Adrenal gland (tissue), 12 donors: ENCODE results near the gene PATJ. TPM values are rescaled to one million over a fixed set of nuclear protein-coding genes. Genes with fewer than 3 reads are reported as not detected.

Experiments used
- DNase-seq, 7 donors: peaks; one replicate each; pipeline ENCODE4 v3.0.0-alpha.2; 2019 to 2020
- H3K27ac ChIP-seq, 5 donors: fragments of 200-600 bp; sonication (generic) in 4 of 5; 1 replicate in 3 of 5; 2 replicates in 2 of 5; pipeline versions ENCODE4 v1.5.1 to v1.8.0; 2016 to 2020; ENCODE audit warnings: mild to moderate bottlenecking in 1 of 5
- H3K27me3 ChIP-seq: fragments of 200-600 bp; 2 replicates; pipeline ENCODE4 v1.8.0; 2021
- H3K36me3 ChIP-seq, 2 donors: fragments of 200-600 bp; replicated peaks in 1 of 2; 1 replicate in 1 of 2; 2 replicates in 1 of 2; pipeline versions ENCODE4 v1.5.1 to v1.8.0; 2018 to 2022
- H3K4me1 ChIP-seq, 2 donors: fragments of 200-600 bp; replicated peaks in 1 of 2; 1 replicate in 1 of 2; 2 replicates in 1 of 2; pipeline versions ENCODE4 v1.5.1 to v1.8.0; 2018 to 2021
- H3K4me3 ChIP-seq, 4 donors: fragments of 200-600 bp; sonication (generic) in 3 of 4; one replicate each; pipeline ENCODE4 v1.5.1; 2016 to 2018
- H3K9me3 ChIP-seq, 3 donors: fragments of 200-600 bp; sonication (generic) in 1 of 3; replicated peaks in 1 of 3; 1 replicate in 2 of 3; 2 replicates in 1 of 3; pipeline versions ENCODE4 v1.5.1 to v1.8.0; 2016 to 2021
- CTCF ChIP-seq, 6 experiments: fragments of 450-650 bp in 4 of 6; fragments of 200-600 bp in 2 of 6; sonication (generic) in 1 of 6; IDR thresholded peaks; 1 replicate in 5 of 6; 2 replicates in 1 of 6; pipeline versions ENCODE4 v1.5.1 to v1.8.0; 2016 to 2021; ENCODE audit warnings: antibody characterized with exemption in 6 of 6, mild to moderate bottlenecking in 2 of 6, moderate library complexity in 1 of 6
- POLR2A ChIP-seq, 2 donors: fragments of 450-650 bp; IDR thresholded peaks; one replicate each; pipeline ENCODE4 v1.6.1; 2017; ENCODE audit warnings: antibody characterized with exemption in 2 of 2, mild to moderate bottlenecking in 2 of 2, moderate library complexity in 1 of 2
- whole genome bisulfite sequencing, 4 donors: extraction: QIAGEN DNeasy Blood & Tissue Kit in 2 of 4; methylation state at CpG; one replicate each; pipeline versions ENCODE4 v1.1.5 to v1.1.7; 2013 to 2017; 5-methylcytosine and 5-hydroxymethylcytosine counted together
- intact Hi-C, 2 donors: fragments of 100-400 bp; cut with DNase I; formaldehyde crosslinking; loops; one replicate each; pipeline versions ENCODE4 v1.14.1 to v1.15.0; 2022 to 2023
- polyA plus RNA-seq, 3 donors: library from polyadenylated mRNA; stranded (reverse); fragments of 200-250 nt in 2 of 3; fragments of 350-450 nt in 1 of 3; fragmentation: Illumina TruSeq in 1 of 3; extraction: RNeasy Lipid Tissue Mini Kit (QIAGEN cat#74804) in 1 of 3; gene quantifications; one replicate each; pipeline ENCODE4 v1.2.3, GENCODE V29; 2013 to 2014
- total RNA-seq, 9 donors: library from RNA; depleted of rRNA in 4 of 9; stranded (reverse); fragments of >200 nt in 4 of 9; fragments of 120-200 nt in 1 of 9; fragmentation: NEBNext Ultra II Directional in 1 of 9; extraction: Animal tissue kit (Norgen Biotek cat#: 25700) in 1 of 9; gene quantifications; one replicate each; pipeline versions ENCODE4 v1.1.0 to v1.2.4, GENCODE V29; 2013 to 2023
- donor health status: healthy with polysubstance abuse.
- donor health status: Bipolar disorder and iron deficiency.
- donor health status: DM: yes; HTN: yes; CAD: no.
- donor health status: DM: no; HTN: no; CAD: no.
- donor health status: DM: no; HTN: no; CAD: no.
- donor health status: DM: yes; HTN: yes; CAD: no.

PATJ gene
- total and polyA plus RNA-seq, 12 donors, result 6.8 to 36.6 (median 23.4) TPM

- no peak overlapping the region for H3K4me3 ChIP-seq
- no peaks in the 10 kb centered on the region for H3K9me3 ChIP-seq
- TF ChIP-seq POLR2A (IDR thresholded peaks at IDR 0.05), result no peak
- no peaks in the 10 kb centered on the region for H3K4me1 ChIP-seq
- no peak overlapping the region for H3K27ac ChIP-seq
- WGBS, 4 donors, result 90 to 95% (median 93%) methylated on average over 5 of the region's 5 CpGs
- DNase-seq, result no peak
- no peaks in the 10 kb centered on the region for H3K36me3 ChIP-seq
- no peaks in the 10 kb centered on the region for H3K27me3 ChIP-seq
- intact Hi-C loops, result no loop called here
Measured at GRCh38 chr1:62013264-62013663, 271.0 kb downstream of the PATJ start.

GRCh38 chr1:62022382-62022983, 280.2 kb downstream of the PATJ start:
- H3K4me3 ChIP-seq, result no peak overlapping the region
- TF ChIP-seq POLR2A (IDR thresholded peaks at IDR 0.05) (no peak), CTCF (IDR thresholded peaks at IDR 0.05) (no peak)
- DNase-seq, result no peak
- 76 to 84% (median 76%) methylated on average over 6 of the region's 6 CpGs for WGBS, 4 donors
- no peaks in the 10 kb centered on the region for H3K9me3 ChIP-seq
- no peaks in the 10 kb centered on the region for H3K27me3 ChIP-seq
- H3K4me1 ChIP-seq, result no peaks in the 10 kb centered on the region
- intact Hi-C loops, result no loop called here
- no peak overlapping the region for H3K27ac ChIP-seq
- H3K36me3 ChIP-seq, result no peaks in the 10 kb centered on the region

- no peak for DNase-seq
- no peak overlapping the region for H3K4me3 ChIP-seq
- TF ChIP-seq POLR2A (IDR thresholded peaks at IDR 0.05) (no peak), CTCF (IDR thresholded peaks at IDR 0.05) (no peak)
- intact Hi-C loops, result no loop called here
- H3K4me1 ChIP-seq, result no peaks in the 10 kb centered on the region
- H3K27ac ChIP-seq, result no peak overlapping the region
- no peaks in the 10 kb centered on the region for H3K27me3 ChIP-seq
- WGBS, 4 donors, result 87 to 94% (median 88%) methylated on average over 2 of the region's 2 CpGs
- no peaks in the 10 kb centered on the region for H3K36me3 ChIP-seq
- no peaks in the 10 kb centered on the region for H3K9me3 ChIP-seq
Measured at GRCh38 chr1:62024690-62025089, 282.4 kb downstream of the PATJ start.

GRCh38 chr1:62025154-62025553, 282.9 kb downstream of the PATJ start:
- Histone ChIP-seq H3K9me3 (no peaks in the 10 kb centered on the region), H3K4me3 (no peak overlapping the region), H3K27me3 (no peaks in the 10 kb centered on the region), H3K27ac (no peak overlapping the region), H3K36me3 (no peaks in the 10 kb centered on the region), H3K4me1 (no peaks in the 10 kb centered on the region)
- no peak for DNase-seq
- intact Hi-C loops, result no loop called here
- no peak for TF ChIP-seq CTCF (IDR thresholded peaks at IDR 0.05)
- TF ChIP-seq POLR2A (IDR thresholded peaks at IDR 0.05), result no peak
- WGBS, 4 donors, result 71 to 88% (median 76%) methylated on average over 4 of the region's 4 CpGs

- no peaks in the 10 kb centered on the region for H3K27me3 ChIP-seq
- intact Hi-C loops, result no loop called here
- no peak overlapping the region for H3K27ac ChIP-seq
- H3K4me1 ChIP-seq, result no peaks in the 10 kb centered on the region
- 90 to 96% (median 93%) methylated on average over 2 of the region's 2 CpGs for WGBS, 4 donors
- no peaks in the 10 kb centered on the region for H3K9me3 ChIP-seq
- H3K4me3 ChIP-seq, result no peak overlapping the region
- DNase-seq, result no peak
- no peak for TF ChIP-seq POLR2A (IDR thresholded peaks at IDR 0.05)
- TF ChIP-seq CTCF (IDR thresholded peaks at IDR 0.05), result no peak
- no peaks in the 10 kb centered on the region for H3K36me3 ChIP-seq
Measured at GRCh38 chr1:62025892-62026291, 283.6 kb downstream of the PATJ start.
